Caco-2 (cell line): ENCODE measurements around the gene BATF3. TPM values are rescaled to one million over a fixed set of nuclear protein-coding genes. Genes with fewer than 3 reads are reported as not detected.

Experiments used
- BruUV-seq: library from RNA; stranded (reverse); fragments of 400-500 nt; replicated peaks from 2 replicates; lab custom pipeline; 2021; lab: Mats Ljungman, UMichigan
- CTCF ChIA-PET: fragments of 300-600 bp; sonication (Branson Sonifier 250); formaldehyde crosslinking; loops from one replicate; lab custom pipeline; 2022; ENCODE audit warnings: antibody characterized with exemption; lab: Charles Lee
- POLR2A ChIA-PET: fragments of 300-600 bp; sonication (Branson Sonifier 250); formaldehyde crosslinking; loops from one replicate; lab custom pipeline; 2022; ENCODE audit warnings: antibody characterized with exemption; lab: Charles Lee
- DNase-seq, 2 experiments: peaks; one replicate each; pipeline versions ENCODE4 v3.0.0 to v3.0.0-alpha.2; 2020 to 2022
- H3K27me3 ChIP-seq: replicated peaks from 2 replicates; pipeline ENCODE4 v1.6.0; 2011; ENCODE audit warnings: low read length; ENCODE audit not compliant: control insufficient read depth, insufficient read depth
- H3K36me3 ChIP-seq: 2 replicates; pipeline ENCODE4 v1.5.1; 2011; ENCODE audit warnings: low read length; ENCODE audit not compliant: control insufficient read depth, insufficient read depth
- H3K4me1 ChIP-seq: fragments of 250-450 bp; sonication (Bioruptor Pico); 2 replicates; pipeline ENCODE4 v1.5.1; 2020; ENCODE audit warnings: mild to moderate bottlenecking
- H3K4me3 ChIP-seq: 2 replicates; pipeline ENCODE4 v1.5.1; 2011; ENCODE audit warnings: low read depth, mild to moderate bottlenecking, control low read depth, low read length
- H3K9me3 ChIP-seq: fragments of 250-450 bp; sonication (Bioruptor Pico); 2 replicates; pipeline ENCODE4 v1.5.1; 2020; ENCODE audit warnings: mild to moderate bottlenecking, moderate library complexity
- H3K27ac Mint-ChIP-seq: one replicate; pipeline ENCODE4 v1.8.0; 2022; ENCODE audit warnings: mixed read lengths; ENCODE audit not compliant: unreplicated experiment
- H3K27me3 Mint-ChIP-seq: one replicate; pipeline ENCODE4 v1.8.0; 2022; ENCODE audit warnings: mixed read lengths; ENCODE audit not compliant: insufficient read depth, unreplicated experiment
- H3K36me3 Mint-ChIP-seq: one replicate; pipeline ENCODE4 v1.8.0; 2022; ENCODE audit warnings: mild to moderate bottlenecking, mixed read lengths; ENCODE audit not compliant: insufficient read depth, unreplicated experiment
- H3K4me1 Mint-ChIP-seq: one replicate; pipeline ENCODE4 v1.8.0; 2022; ENCODE audit warnings: low read depth, mixed read lengths; ENCODE audit not compliant: unreplicated experiment
- H3K4me3 Mint-ChIP-seq: one replicate; pipeline ENCODE4 v1.8.0; 2022; ENCODE audit warnings: mild to moderate bottlenecking, moderate library complexity, mixed read lengths; ENCODE audit not compliant: unreplicated experiment
- H3K9me3 Mint-ChIP-seq: one replicate; pipeline ENCODE4 v1.8.0; 2022; ENCODE audit warnings: mixed read lengths; ENCODE audit not compliant: unreplicated experiment
- CTCF ChIP-seq, 2 experiments: fragments of 200-600 bp in 1 of 2; IDR thresholded peaks; 1 replicate in 1 of 2; 2 replicates in 1 of 2; pipeline versions ENCODE4 v1.5.1 to v1.8.0; 2011 to 2022; ENCODE audit warnings: antibody characterized with exemption in 1 of 2, control low read depth in 1 of 2, inconsistent platforms in 1 of 2, low read depth in 1 of 2, low read length in 1 of 2, mild to moderate bottlenecking in 1 of 2, moderate library complexity in 1 of 2; ENCODE audit not compliant: insufficient read depth in 1 of 2, severe bottlenecking in 1 of 2, unreplicated experiment in 1 of 2
- intact Hi-C: fragments of 100-400 bp; cut with micrococcal nuclease; formaldehyde crosslinking; loops from one replicate; pipeline ENCODE4 v1.10.0; 2022; ENCODE audit not compliant: unreplicated experiment
- total RNA-seq: library from RNA; stranded (reverse); gene quantifications from 2 replicates; pipeline ENCODE4 v1.2.3, GENCODE V29; 2022

Gene BATF3
- total RNA-seq, 1 experiment from 2014 or later, result 0.23 TPM

- Mint-ChIP-seq H3K4me1 (peaks cover 14% of the 10 kb centered on the region), H3K36me3 (no peaks in the 10 kb centered on the region), H3K9me3 (no peaks in the 10 kb centered on the region), H3K4me3 (no peak overlapping the region), H3K27ac (no peak overlapping the region), H3K27me3 (peaks cover 1% of the 10 kb centered on the region)
- no peaks in the 10 kb centered on the region for H3K36me3 ChIP-seq
- ChIA-PET CTCF (no interaction called here), POLR2A (interaction anchor here (0.6 kb wide), 1 partner anchor 37 kb away, joined by 3 read pairs; the partner anchor contains the start of gene ATF3)
- TF ChIP-seq CTCF (IDR thresholded peaks at IDR 0.05; ENCODE audit: insufficient read depth in 1 of 2, low read depth in 1 of 2, low read length in 1 of 2, severe bottlenecking in 1 of 2, unreplicated experiment in 1 of 2), result no peak
- BruUV-seq, result no TSS peak
- DNase-seq, result no peak
- no peaks in the 10 kb centered on the region for H3K9me3 ChIP-seq
- no peaks in the 10 kb centered on the region for H3K27me3 ChIP-seq
- H3K4me3 ChIP-seq, result no peak overlapping the region
- intact Hi-C loops, result no loop called here
- peaks cover 11% of the 10 kb centered on the region for H3K4me1 ChIP-seq
Observed at GRCh38 chr1:212645546-212646543, 53.8 kb downstream of the BATF3 start.

- Mint-ChIP-seq H3K27me3 (peaks cover 3% of the 10 kb centered on the region), H3K9me3 (no peaks in the 10 kb centered on the region), H3K36me3 (no peaks in the 10 kb centered on the region), H3K4me1 (peaks cover 14% of the 10 kb centered on the region), H3K4me3 (no peak overlapping the region), H3K27ac (no peak overlapping the region)
- intact Hi-C loops, result no loop called here
- BruUV-seq, result no TSS peak
- Histone ChIP-seq H3K9me3 (no peaks in the 10 kb centered on the region), H3K4me3 (no peak overlapping the region), H3K27me3 (no peaks in the 10 kb centered on the region), H3K36me3 (no peaks in the 10 kb centered on the region), H3K4me1 (peaks cover 11% of the 10 kb centered on the region)
- ChIA-PET POLR2A (no interaction called here), CTCF (no interaction called here)
- no peak for DNase-seq
- TF ChIP-seq CTCF (IDR thresholded peaks at IDR 0.05; ENCODE audit: insufficient read depth in 1 of 2, low read depth in 1 of 2, low read length in 1 of 2, severe bottlenecking in 1 of 2, unreplicated experiment in 1 of 2), result no peak
Observed at GRCh38 chr1:212644866-212645545, 54.6 kb downstream of the BATF3 start.

- Histone ChIP-seq H3K9me3 (no peaks in the 10 kb centered on the region), H3K4me1 (peaks cover 11% of the 10 kb centered on the region), H3K4me3 (no peak overlapping the region), H3K27me3 (no peaks in the 10 kb centered on the region), H3K36me3 (no peaks in the 10 kb centered on the region)
- BruUV-seq, result no TSS peak
- Mint-ChIP-seq H3K27ac (no peak overlapping the region), H3K9me3 (no peaks in the 10 kb centered on the region), H3K36me3 (no peaks in the 10 kb centered on the region), H3K4me3 (no peak overlapping the region), H3K27me3 (peaks cover 8% of the 10 kb centered on the region), H3K4me1 (peaks cover 14% of the 10 kb centered on the region)
- intact Hi-C loops, result no loop called here
- ChIA-PET POLR2A (no interaction called here), CTCF (interaction anchor here (0.8 to 0.9 kb wide), 2 partner anchors 22 to 24 kb away, joined by 3 to 4 read pairs; no protein-coding TSS in a partner anchor)
- no peak for TF ChIP-seq CTCF (IDR thresholded peaks at IDR 0.05; ENCODE audit: insufficient read depth in 1 of 2, low read depth in 1 of 2, low read length in 1 of 2, severe bottlenecking in 1 of 2, unreplicated experiment in 1 of 2)
- DNase-seq, result no peak
Observed at GRCh38 chr1:212643877-212644276, 55.8 kb downstream of the BATF3 start.
